PC-9 (cell line): ENCODE results near the gene ZFAND6. TPM values are rescaled to one million over a fixed set of nuclear protein-coding genes. Genes with fewer than 3 reads are reported as not detected.

ENCODE experiments used
- BruUV-seq: library from RNA; stranded (reverse); fragments of 400-500 nt; replicated peaks from 2 replicates; lab custom pipeline; 2021; lab: Mats Ljungman, UMichigan
- CTCF ChIA-PET: fragments of 300-600 bp; sonication (Branson Sonifier 250); formaldehyde crosslinking; loops from one replicate; lab custom pipeline; 2022; ENCODE audit warnings: antibody characterized with exemption; lab: Charles Lee
- POLR2A ChIA-PET: fragments of 300-600 bp; sonication (Branson Sonifier 250); formaldehyde crosslinking; loops from one replicate; lab custom pipeline; 2022; ENCODE audit warnings: antibody characterized with exemption; ENCODE audit not compliant: unreplicated experiment; lab: Charles Lee
- DNase-seq, 2 experiments: peaks; one replicate each; pipeline versions ENCODE4 v3.0.0 to v3.0.0-alpha.2; 2015 to 2022; ENCODE audit warnings: mixed read lengths in 1 of 2
- H2AFZ ChIP-seq: fragments of 200-600 bp; sonication (generic); 2 replicates; pipeline ENCODE4 v1.8.1; 2017; ENCODE audit warnings: antibody characterized with exemption
- H3F3A ChIP-seq: fragments of 200-600 bp; sonication (generic); 2 replicates; pipeline ENCODE4 v1.8.1; 2017; ENCODE audit warnings: antibody characterized with exemption, mild to moderate bottlenecking, low read depth; ENCODE audit not compliant: insufficient read depth
- H3K27ac ChIP-seq: fragments of 200-600 bp; sonication (generic); 2 replicates; pipeline ENCODE4 v1.6.1; 2016; ENCODE audit warnings: mixed run types
- H3K27me3 ChIP-seq: fragments of 200-600 bp; sonication (generic); 2 replicates; pipeline ENCODE4 v1.6.1; 2016; ENCODE audit warnings: low read depth, mixed run types; ENCODE audit not compliant: insufficient read depth
- H3K36me3 ChIP-seq: fragments of 200-600 bp; sonication (generic); 2 replicates; pipeline ENCODE4 v1.6.1; 2016; ENCODE audit warnings: low read depth, mixed run types
- H3K4me1 ChIP-seq: fragments of 200-600 bp; sonication (generic); replicated peaks from 2 replicates; pipeline ENCODE4 v1.6.1; 2016; ENCODE audit warnings: mixed run types; ENCODE audit not compliant: insufficient read depth
- H3K4me2 ChIP-seq: fragments of 200-600 bp; sonication (generic); 2 replicates; pipeline ENCODE4 v1.6.1; 2017; ENCODE audit warnings: mixed run types
- H3K4me3 ChIP-seq: fragments of 200-600 bp; sonication (generic); 2 replicates; pipeline ENCODE4 v1.6.1; 2016; ENCODE audit warnings: mixed run types
- H3K79me2 ChIP-seq: fragments of 200-600 bp; sonication (generic); 2 replicates; pipeline ENCODE4 v1.6.1; 2017; ENCODE audit warnings: low read depth, mixed run types
- H3K9me2 ChIP-seq: fragments of 200-600 bp; sonication (generic); 2 replicates; pipeline ENCODE4 v1.8.1; 2017; ENCODE audit warnings: mild to moderate bottlenecking; ENCODE audit not compliant: insufficient read depth
- H3K9me3 ChIP-seq: fragments of 200-600 bp; sonication (generic); 2 replicates; pipeline ENCODE4 v1.8.1; 2016; ENCODE audit warnings: low read depth; ENCODE audit not compliant: insufficient read depth
- H4K20me1 ChIP-seq: fragments of 200-600 bp; sonication (generic); 2 replicates; pipeline ENCODE4 v1.8.1; 2017; ENCODE audit not compliant: insufficient read depth
- CTCF ChIP-seq: fragments of 200-600 bp; sonication (generic); conservative IDR thresholded peaks from 2 replicates; pipeline ENCODE4 v1.6.1; 2017; ENCODE audit warnings: mixed run types, antibody characterized with exemption, mild to moderate bottlenecking, moderate library complexity
- EZH2 ChIP-seq: fragments of 200-600 bp; sonication (generic); IDR thresholded peaks from 2 replicates; pipeline ENCODE4 v1.8.0; 2017; ENCODE audit warnings: antibody characterized with exemption, low read depth
- intact Hi-C: fragments of 100-400 bp; cut with micrococcal nuclease; formaldehyde crosslinking; loops from one replicate; pipeline ENCODE4 v1.10.0; 2022; ENCODE audit not compliant: unreplicated experiment
- total RNA-seq: library from RNA; stranded (reverse); gene quantifications from 2 replicates; pipeline ENCODE4 v1.2.3, GENCODE V29; 2021

Gene ZFAND6
- total RNA-seq, 1 experiment from 2014 or later: 68.3 TPM

GRCh38 chr15:80115021-80115420 is 55.5 kb downstream of the ZFAND6 start:
- 0 out of 2 replicates have a peak, but pooled peaks cover 2% of the 10 kb centered on the region for H3K36me3 ChIP-seq
- no peak overlapping the region for H3K27ac ChIP-seq
- 0 out of 2 replicates have a peak, but pooled peaks cover 5% of the 10 kb centered on the region for H3K4me1 ChIP-seq
- ChIA-PET POLR2A (interaction anchor here (0.9 kb wide), 1 partner anchor 82 kb away, joined by 7 read pairs; no protein-coding TSS in a partner anchor), CTCF (no interaction called here)
- peaks cover 89% of the 10 kb centered on the region for H3K79me2 ChIP-seq
- no peak overlapping the region for H3K4me3 ChIP-seq
- DNase-seq: no peak
- no peaks in the 10 kb centered on the region for H3K9me3 ChIP-seq
- no peaks in the 10 kb centered on the region for H3K9me2 ChIP-seq
- no peak for TF ChIP-seq CTCF
- TF ChIP-seq EZH2: no peak
- no TSS peak for BruUV-seq
- intact Hi-C loops: no loop called here
- no peak overlapping the region for H3K4me2 ChIP-seq
- H4K20me1 ChIP-seq: peaks cover 38% of the 10 kb centered on the region
- H3K27me3 ChIP-seq: no peaks in the 10 kb centered on the region
- no peak overlapping the region for H2AFZ ChIP-seq
- peaks cover 31% of the 10 kb centered on the region; the same call in 1 of the 2 replicates for H3F3A ChIP-seq

GRCh38 chr15:80118956-80119355 is 59.5 kb downstream of the ZFAND6 start:
- peaks cover 68% of the 10 kb centered on the region for H3K79me2 ChIP-seq
- TF ChIP-seq CTCF (no peak), EZH2 (no peak)
- H3K9me2 ChIP-seq: no peaks in the 10 kb centered on the region
- intact Hi-C loops: no loop called here
- H2AFZ ChIP-seq: no peak overlapping the region
- peaks cover 22% of the 10 kb centered on the region for H3K36me3 ChIP-seq
- ChIA-PET CTCF (no interaction called here), POLR2A (no interaction called here)
- BruUV-seq: no TSS peak
- H3K27ac ChIP-seq: no peak overlapping the region
- H3K27me3 ChIP-seq: no peaks in the 10 kb centered on the region
- no peaks in the 10 kb centered on the region for H3K9me3 ChIP-seq
- no peak overlapping the region for H3K4me3 ChIP-seq
- no peak for DNase-seq
- no peak overlapping the region for H3K4me2 ChIP-seq
- H3F3A ChIP-seq: peaks cover 35% of the 10 kb centered on the region; the same call in 1 of the 2 replicates
- H4K20me1 ChIP-seq: peaks cover 39% of the 10 kb centered on the region
- no peaks in the 10 kb centered on the region for H3K4me1 ChIP-seq

GRCh38 chr15:80120636-80121035 is 61.2 kb downstream of the ZFAND6 start:
- Histone ChIP-seq H4K20me1 (peaks cover 27% of the 10 kb centered on the region), H2AFZ (no peak overlapping the region), H3F3A (peaks cover 30% of the 10 kb centered on the region; the same call in 1 of the 2 replicates), H3K9me3 (no peaks in the 10 kb centered on the region), H3K4me1 (no peaks in the 10 kb centered on the region), H3K79me2 (peaks cover 53% of the 10 kb centered on the region), H3K27me3 (no peaks in the 10 kb centered on the region), H3K27ac (no peak overlapping the region), H3K4me2 (no peak overlapping the region), H3K9me2 (no peaks in the 10 kb centered on the region), H3K4me3 (no peak overlapping the region), H3K36me3 (peaks cover 30% of the 10 kb centered on the region)
- BruUV-seq: no TSS peak
- ChIA-PET POLR2A (no interaction called here), CTCF (no interaction called here)
- no peak for DNase-seq
- no peak for TF ChIP-seq EZH2
- TF ChIP-seq CTCF: no peak
- intact Hi-C loops: no loop called here
